ENCODE data around the gene FOXI1. TPM values are rescaled to one million over a fixed set of nuclear protein-coding genes. Genes with fewer than 3 reads are reported as not detected.

The FOXI1 gene
- total RNA-seq, 1 donor from 2014 or later = not detected

DNA sequence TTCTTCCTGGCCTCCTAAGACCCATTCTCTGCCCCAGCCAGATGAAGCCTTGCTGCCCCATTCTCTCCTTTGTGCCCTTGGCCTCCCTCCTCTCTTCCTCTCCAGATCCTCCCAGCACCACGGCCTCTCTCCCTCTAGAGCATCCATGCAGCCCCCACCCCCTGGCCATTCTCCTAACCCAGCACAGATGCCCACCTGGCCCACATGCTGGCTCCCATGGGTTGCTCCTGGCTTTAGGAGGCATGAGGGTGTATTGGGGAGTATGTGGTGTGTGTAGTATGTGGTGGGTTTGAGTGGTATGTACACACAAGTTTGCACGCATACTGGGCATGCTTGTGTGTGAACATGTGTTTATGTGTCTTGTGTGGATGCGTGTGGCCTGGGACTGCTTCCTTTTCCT is 47.1 kb downstream of the FOXI1 start:
- Mint-ChIP-seq H3K27me3 (ENCODE audit: unreplicated experiment) (peaks cover 2% of the 10 kb centered on the region), H3K9me3 (ENCODE audit: unreplicated experiment) (peaks cover 2% of the 10 kb centered on the region), H3K4me3 (ENCODE audit: unreplicated experiment) (no peak overlapping the region), H3K4me1 (ENCODE audit: low read depth, unreplicated experiment) (peaks cover 16% of the 10 kb centered on the region), H3K36me3 (ENCODE audit: unreplicated experiment) (no peaks in the 10 kb centered on the region), H3K27ac (ENCODE audit: unreplicated experiment) (no peak overlapping the region)
- TF ChIP-seq, protein P1, sequence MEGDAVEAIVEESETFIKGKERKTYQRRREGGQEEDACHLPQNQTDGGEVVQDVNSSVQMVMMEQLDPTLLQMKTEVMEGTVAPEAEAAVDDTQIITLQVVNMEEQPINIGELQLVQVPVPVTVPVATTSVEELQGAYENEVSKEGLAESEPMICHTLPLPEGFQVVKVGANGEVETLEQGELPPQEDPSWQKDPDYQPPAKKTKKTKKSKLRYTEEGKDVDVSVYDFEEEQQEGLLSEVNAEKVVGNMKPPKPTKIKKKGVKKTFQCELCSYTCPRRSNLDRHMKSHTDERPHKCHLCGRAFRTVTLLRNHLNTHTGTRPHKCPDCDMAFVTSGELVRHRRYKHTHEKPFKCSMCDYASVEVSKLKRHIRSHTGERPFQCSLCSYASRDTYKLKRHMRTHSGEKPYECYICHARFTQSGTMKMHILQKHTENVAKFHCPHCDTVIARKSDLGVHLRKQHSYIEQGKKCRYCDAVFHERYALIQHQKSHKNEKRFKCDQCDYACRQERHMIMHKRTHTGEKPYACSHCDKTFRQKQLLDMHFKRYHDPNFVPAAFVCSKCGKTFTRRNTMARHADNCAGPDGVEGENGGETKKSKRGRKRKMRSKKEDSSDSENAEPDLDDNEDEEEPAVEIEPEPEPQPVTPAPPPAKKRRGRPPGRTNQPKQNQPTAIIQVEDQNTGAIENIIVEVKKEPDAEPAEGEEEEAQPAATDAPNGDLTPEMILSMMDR (IDR thresholded peaks at IDR 0.05; ENCODE audit: partially characterized antibody, unreplicated experiment) = no peak
- DNase-seq = no peak

DNA sequence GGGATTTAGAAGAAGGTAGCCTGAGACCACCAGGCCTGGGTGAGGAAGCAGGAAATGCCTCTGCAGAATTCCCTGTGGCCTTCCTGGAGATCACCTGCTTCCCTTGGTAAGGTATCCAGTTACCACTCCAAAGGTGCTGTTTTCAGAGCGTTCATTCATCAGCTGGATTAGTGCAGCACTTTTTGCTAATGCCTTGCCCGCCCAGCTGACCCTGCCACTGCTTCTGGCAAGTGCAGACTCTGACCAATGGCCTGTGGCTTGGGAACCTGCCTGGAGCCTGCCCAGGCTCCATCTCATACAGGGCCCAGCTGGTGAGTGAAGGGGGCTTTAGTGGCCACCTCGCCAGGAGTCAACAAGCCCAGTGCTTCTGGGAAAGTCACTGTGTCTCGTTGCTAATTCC is 48.6 kb downstream of the FOXI1 start:
- H3K27ac Mint-ChIP-seq (ENCODE audit: unreplicated experiment) = no peak overlapping the region
- TF ChIP-seq, protein P1 (IDR thresholded peaks at IDR 0.05; ENCODE audit: partially characterized antibody, unreplicated experiment) = no peak
- peaks cover 2% of the 10 kb centered on the region for H3K9me3 Mint-ChIP-seq (ENCODE audit: unreplicated experiment)
- H3K27me3 Mint-ChIP-seq (ENCODE audit: unreplicated experiment) = peaks cover 4% of the 10 kb centered on the region
- no peak overlapping the region for H3K4me3 Mint-ChIP-seq (ENCODE audit: unreplicated experiment)
- peaks cover 16% of the 10 kb centered on the region for H3K4me1 Mint-ChIP-seq (ENCODE audit: low read depth, unreplicated experiment)
- DNase-seq = no peak
- H3K36me3 Mint-ChIP-seq (ENCODE audit: unreplicated experiment) = no peaks in the 10 kb centered on the region

DNA sequence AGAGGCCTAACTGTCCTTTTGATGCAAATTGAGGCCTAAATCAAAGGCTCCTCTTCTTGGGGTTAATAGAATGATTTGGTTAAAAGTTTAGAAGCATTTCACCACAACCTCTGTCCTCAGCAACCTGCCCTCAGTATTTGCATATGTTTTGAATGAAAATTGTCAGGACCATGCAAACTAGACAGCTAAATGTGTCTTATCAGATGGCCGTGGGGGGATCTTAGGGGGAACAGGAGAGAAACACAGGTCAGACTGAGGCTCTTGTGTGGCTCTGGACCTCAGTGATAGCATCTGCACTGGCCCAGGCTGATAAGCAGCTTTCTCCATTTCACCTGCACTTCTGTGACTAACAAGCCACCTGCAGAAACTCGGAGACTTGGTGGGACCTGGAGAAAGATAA is 49.0 kb downstream of the FOXI1 start:
- Mint-ChIP-seq H3K9me3 (ENCODE audit: unreplicated experiment) (peaks cover 2% of the 10 kb centered on the region), H3K27me3 (ENCODE audit: unreplicated experiment) (peaks cover 4% of the 10 kb centered on the region), H3K4me1 (ENCODE audit: low read depth, unreplicated experiment) (peaks cover 16% of the 10 kb centered on the region), H3K27ac (ENCODE audit: unreplicated experiment) (no peak overlapping the region), H3K4me3 (ENCODE audit: unreplicated experiment) (no peak overlapping the region), H3K36me3 (ENCODE audit: unreplicated experiment) (no peaks in the 10 kb centered on the region)
- TF ChIP-seq, protein P1 (IDR thresholded peaks at IDR 0.05; ENCODE audit: partially characterized antibody, unreplicated experiment) = no peak
- DNase-seq = no peak

DNA sequence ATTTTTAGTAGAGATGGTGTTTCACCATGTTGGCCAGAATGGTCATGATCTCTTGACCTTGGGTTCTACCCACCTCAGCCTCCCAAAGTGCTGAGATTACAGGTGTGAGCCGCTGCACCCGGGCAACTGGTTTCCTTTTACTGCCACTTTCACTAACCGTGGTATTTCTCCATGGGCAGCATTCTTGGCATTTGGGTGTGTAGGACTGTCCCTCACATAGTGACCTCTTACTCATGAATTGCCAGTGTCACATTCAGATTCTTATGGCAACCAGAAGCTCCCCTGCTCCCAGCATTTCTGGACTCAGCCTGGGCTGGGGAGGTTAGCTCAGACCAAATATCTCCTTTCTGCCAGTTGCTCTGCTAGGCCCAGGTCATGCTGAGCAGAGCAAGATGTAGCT is 50.1 kb downstream of the FOXI1 start:
- H3K27ac Mint-ChIP-seq (ENCODE audit: unreplicated experiment) = no peak overlapping the region
- H3K27me3 Mint-ChIP-seq (ENCODE audit: unreplicated experiment) = peaks cover 4% of the 10 kb centered on the region
- H3K36me3 Mint-ChIP-seq (ENCODE audit: unreplicated experiment) = no peaks in the 10 kb centered on the region
- H3K9me3 Mint-ChIP-seq (ENCODE audit: unreplicated experiment) = peaks cover 2% of the 10 kb centered on the region
- peaks cover 16% of the 10 kb centered on the region for H3K4me1 Mint-ChIP-seq (ENCODE audit: low read depth, unreplicated experiment)
- TF ChIP-seq, protein P1 (IDR thresholded peaks at IDR 0.05; ENCODE audit: partially characterized antibody, unreplicated experiment) = no peak
- H3K4me3 Mint-ChIP-seq (ENCODE audit: unreplicated experiment) = no peak overlapping the region
- DNase-seq = no peak

DNA sequence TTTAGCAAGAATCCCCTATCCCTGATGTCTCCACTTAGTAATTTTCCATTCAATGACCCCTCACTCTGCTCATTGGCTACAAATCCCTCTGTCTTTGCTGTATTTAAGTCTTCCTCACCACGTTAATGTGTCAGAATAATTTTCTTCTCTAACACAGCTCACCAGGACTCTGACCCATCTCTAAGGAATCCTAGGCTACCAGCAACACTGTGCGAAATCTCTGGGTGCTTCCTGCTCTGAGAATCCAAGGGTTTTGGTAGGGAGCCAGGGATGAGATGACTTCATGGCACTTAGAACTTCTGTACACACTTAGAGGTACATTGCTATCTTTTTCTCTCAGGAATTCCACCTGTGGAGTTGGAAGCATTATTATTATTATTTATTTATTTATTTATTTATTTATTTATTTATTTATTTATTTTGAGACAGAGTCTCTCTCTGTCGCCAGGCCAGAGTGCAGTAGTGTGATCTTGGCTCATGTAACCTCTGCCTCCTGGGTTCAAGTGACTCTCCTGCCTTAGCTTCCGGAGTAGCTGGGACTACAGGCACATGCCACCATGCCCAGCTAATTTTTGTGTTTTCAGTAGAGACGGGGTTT is 53.5 kb downstream of the FOXI1 start:
- Mint-ChIP-seq H3K36me3 (ENCODE audit: unreplicated experiment) (no peaks in the 10 kb centered on the region), H3K9me3 (ENCODE audit: unreplicated experiment) (no peaks in the 10 kb centered on the region), H3K27me3 (ENCODE audit: unreplicated experiment) (peaks cover 2% of the 10 kb centered on the region), H3K4me3 (ENCODE audit: unreplicated experiment) (no peak overlapping the region), H3K4me1 (ENCODE audit: low read depth, unreplicated experiment) (peaks cover 4% of the 10 kb centered on the region), H3K27ac (ENCODE audit: unreplicated experiment) (no peak overlapping the region)
- DNase-seq = no peak
- TF ChIP-seq, protein P1 (IDR thresholded peaks at IDR 0.05; ENCODE audit: partially characterized antibody, unreplicated experiment) = no peak

Other genes with a start within 250 kb of the FOXI1 start
- not detected for gene INSYN2B, start 125.4 kb upstream of the FOXI1 start, total RNA-seq (ENCODE audit: unreplicated experiment)
- not detected for gene C5orf58, start 127.1 kb downstream of the FOXI1 start, total RNA-seq (ENCODE audit: unreplicated experiment)
- gene LCP2, start 191.9 kb downstream of the FOXI1 start, total RNA-seq (ENCODE audit: unreplicated experiment) = not detected